HG03095 (cell line): ENCODE measurements around the gene ZMPSTE24.

ENCODE experiments used
- ATAC-seq: cut with Tn5 transposase; IDR thresholded peaks from one replicate; pipeline ENCODE4 v1.9.1; 2021; ENCODE audit warnings: moderate library complexity; ENCODE audit not compliant: unreplicated experiment

Gene ZMPSTE24

GRCh38 chr1:40258445-40258769, 371 bp downstream of the ZMPSTE24 start:
- no peak for ATAC-seq

- no peak for ATAC-seq
Observed at GRCh38 chr1:40264354-40264781, 6.3 kb downstream of the ZMPSTE24 start.

GRCh38 chr1:40265298-40265697, 7.3 kb downstream of the ZMPSTE24 start:
- no peak for ATAC-seq

DNA sequence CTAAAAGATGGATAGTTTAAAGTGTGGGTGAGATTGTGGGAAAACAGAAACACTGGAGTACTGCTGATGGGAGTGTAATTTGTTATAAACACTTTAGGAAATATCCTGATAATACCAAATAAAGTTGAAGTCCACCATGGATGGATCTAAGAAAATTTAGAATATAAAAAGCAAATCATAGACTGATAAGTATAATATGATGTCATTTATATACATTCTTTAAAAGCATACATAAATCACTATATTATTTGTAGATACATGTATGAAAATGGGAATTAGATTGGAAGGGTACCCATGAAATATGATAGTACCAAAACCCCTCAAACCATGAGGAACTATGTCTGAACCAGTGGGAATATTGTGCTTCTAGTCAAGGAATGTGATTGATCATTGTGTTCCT, 7.9 kb downstream of the ZMPSTE24 start:
- no peak for ATAC-seq

DNA sequence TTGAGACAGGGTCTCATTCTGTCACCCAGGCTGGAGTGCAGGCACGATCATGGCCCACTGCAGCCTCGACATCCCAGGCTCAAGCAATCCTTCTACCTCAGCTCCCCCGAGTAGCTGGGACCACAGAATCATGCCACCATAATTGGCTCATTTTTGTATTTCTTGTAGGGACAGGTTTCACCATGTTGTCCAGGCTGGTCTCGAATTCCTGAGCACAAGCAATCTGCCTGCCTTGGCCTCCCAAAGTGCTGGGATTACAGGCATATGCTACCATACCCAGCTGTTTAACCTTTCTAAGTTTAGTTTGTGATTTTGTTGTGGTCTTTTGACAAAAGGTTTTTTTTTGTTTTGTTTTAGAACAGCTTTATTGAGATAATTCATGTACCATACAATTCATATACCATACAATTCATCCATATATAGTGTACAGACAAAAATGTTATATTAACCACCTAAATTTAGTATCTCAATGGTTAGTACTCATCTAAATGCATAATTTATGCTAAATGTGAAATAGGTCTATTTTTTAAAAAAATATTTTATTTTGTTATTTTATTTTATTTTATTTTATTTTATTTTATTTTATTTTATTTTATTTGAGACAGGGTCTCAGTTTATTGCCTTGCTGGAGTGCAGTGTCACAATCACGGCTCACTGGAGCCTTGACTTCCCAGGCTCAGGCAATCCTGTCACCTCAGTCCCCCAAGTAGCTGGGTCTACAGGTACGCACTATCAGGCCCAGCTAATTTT, 8.9 kb downstream of the ZMPSTE24 start:
- ATAC-seq, result no peak

DNA sequence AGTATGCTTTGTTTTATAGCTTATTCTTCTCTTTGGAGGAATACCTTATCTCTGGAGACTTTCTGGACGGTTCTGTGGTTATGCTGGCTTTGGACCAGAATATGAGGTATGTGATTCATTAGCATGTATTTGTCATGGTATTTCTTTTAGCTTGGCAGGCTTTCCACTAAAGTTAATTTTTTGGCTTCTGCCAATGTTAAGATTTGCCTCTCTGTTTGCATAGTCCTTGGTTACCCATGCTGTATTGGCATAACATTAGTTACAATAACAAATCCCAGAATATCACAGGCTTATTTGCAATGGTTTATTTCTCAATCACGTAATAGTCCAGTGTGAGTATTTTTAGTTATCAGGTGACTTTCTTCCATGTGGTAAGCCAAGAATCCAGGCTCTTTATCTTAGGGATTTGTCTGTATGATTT, 9.7 kb downstream of the ZMPSTE24 start:
- no peak for ATAC-seq

- ATAC-seq, result no peak
Observed at GRCh38 chr1:40268211-40268610, 10.2 kb downstream of the ZMPSTE24 start.

GRCh38 chr1:40270152-40270834, 12.3 kb downstream of the ZMPSTE24 start:
- no peak for ATAC-seq

- ATAC-seq, result no peak
Observed at GRCh38 chr1:40272653-40273213, 14.7 kb downstream of the ZMPSTE24 start.

- no peak for ATAC-seq
Observed at GRCh38 chr1:40273547-40274166, 15.6 kb downstream of the ZMPSTE24 start.

DNA sequence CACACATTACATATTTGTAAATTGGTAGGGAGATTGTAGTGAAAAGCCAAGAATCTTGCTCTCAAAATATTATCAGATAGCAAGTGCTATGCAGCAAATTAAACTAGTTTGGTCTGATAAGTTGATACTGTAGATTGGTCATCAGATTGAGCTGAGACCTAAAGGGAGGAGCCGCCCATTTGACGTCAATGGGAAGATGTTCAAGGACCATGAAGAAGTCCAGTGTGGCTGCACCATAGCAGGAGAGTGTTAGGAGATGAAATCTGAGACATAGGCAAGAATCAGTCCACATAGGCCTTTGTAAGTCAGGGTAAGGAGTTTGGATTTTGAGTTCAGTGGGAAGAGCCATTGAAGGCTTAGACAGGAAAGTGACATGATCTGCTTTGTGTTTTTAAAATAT, 16.3 kb downstream of the ZMPSTE24 start:
- no peak for ATAC-seq

DNA sequence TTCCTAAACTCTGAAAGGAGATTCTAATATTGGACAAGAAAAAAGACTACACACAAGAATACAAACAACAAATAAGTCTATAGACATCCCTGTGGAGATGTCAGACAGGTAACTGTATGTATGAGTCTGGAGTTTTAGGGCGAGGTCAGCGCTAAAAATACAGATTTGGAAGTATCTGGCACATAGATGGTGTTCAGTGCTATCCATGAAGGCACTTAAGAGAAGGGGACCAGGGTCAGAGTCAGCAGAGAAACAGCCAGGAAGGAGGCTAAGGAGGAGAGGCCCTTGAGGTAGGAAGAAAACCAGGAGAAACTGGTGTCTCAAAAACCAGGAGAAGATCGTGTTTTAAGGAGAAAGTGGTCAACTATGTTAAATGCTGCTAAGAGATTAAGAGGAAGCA, 18.1 kb downstream of the ZMPSTE24 start:
- ATAC-seq, result no peak

- ATAC-seq, result no peak
Observed at GRCh38 chr1:40281853-40282252, 23.8 kb downstream of the ZMPSTE24 start.

- ATAC-seq, result no peak
Observed at GRCh38 chr1:40291293-40291692, 33.3 kb downstream of the ZMPSTE24 start.

DNA sequence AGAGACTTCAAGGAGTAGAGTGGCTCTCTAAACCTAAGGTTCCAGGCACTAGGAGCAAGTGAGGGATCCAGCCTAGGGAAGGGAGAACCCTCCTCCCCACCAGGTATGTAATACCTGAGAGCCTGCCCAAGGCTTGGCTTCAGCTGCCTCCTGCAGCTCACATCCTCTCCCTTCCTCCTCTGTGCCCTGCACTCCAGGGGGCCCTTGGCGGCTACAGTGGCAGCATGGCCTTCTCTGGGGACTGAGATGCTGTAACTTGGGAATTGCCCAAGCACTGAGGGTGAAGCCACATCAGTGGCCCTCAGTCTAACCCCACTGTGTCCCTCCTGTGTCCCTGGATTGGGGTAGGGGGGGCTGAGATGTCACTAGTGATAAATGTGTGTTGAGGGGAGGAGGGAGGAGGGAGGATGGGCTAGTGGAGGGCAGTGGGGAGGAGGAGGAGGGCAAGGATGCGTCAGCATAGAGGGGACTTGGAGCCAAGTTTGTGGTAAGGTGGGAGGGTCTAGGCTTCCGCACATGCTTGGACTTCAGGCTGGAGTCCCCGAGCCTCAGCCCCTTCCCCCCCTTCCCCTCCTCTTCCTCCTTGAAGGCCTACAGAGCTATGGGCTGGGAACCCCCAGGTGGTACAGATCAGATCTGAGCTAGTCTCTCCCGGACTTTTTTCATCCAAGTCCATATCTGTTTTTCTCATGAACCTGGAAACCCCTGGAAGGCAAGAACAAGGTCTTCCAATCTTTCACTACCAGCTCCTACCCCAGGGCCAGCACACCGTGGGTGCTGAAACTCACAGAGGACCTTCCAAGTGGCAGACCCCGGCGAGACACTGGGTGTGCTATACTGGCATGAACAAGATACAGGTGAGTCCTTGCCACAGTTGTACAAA, 41.6 kb downstream of the ZMPSTE24 start:
- ATAC-seq, result no peak

- no peak for ATAC-seq
Observed at GRCh38 chr1:40300249-40300567, 42.2 kb downstream of the ZMPSTE24 start.

GRCh38 chr1:40300651-40301050, 42.6 kb downstream of the ZMPSTE24 start:
- no peak for ATAC-seq

- ATAC-seq, result no peak
Observed at GRCh38 chr1:40301066-40301465, 43.0 kb downstream of the ZMPSTE24 start.

GRCh38 chr1:40301541-40302299, 43.7 kb downstream of the ZMPSTE24 start:
- ATAC-seq, result no peak

DNA sequence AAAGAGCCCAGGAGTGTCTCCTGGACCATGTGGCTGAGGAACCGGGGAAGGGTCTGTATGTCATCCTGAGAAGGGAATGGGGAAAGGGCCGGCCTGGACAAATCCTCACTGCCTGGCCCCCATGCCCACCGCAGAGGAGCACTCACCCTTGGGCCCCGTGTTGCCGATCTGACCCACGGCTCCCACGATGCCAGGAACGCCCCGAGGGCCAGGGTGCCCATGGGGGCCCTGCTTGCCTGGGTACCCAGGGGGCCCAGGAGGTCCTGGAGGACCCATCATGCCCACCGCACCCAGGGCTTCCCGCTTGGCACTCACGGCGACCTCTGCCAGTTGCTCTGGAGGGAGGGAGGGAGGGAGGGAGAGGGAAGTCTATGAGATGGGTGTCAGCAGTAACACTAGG, 44.4 kb downstream of the ZMPSTE24 start:
- no peak for ATAC-seq
